RWPE2 (cell line): Measurements from ENCODE around the gene SPINDOC.
A peak's percentile ranks its signal among the peaks of the same experiment; 100 is the strongest.

Source experiments
- ATAC-seq: fragments of 200-7000 bp; cut with Tn5 transposase; 3 replicates; pipeline ENCODE4 v1.9.1; 2021; ENCODE audit warnings: low read depth
- DNase-seq: peaks from one replicate; pipeline ENCODE4 v3.0.0-alpha.2; 2020; ENCODE audit warnings: low spot score
- H3K27ac ChIP-seq: fragments of 450-650 bp; 2 replicates; pipeline ENCODE4 v1.5.1; 2017; ENCODE audit warnings: mild to moderate bottlenecking; ENCODE audit not compliant: poor library complexity, severe bottlenecking
- H3K27me3 ChIP-seq: fragments of 250-450 bp; sonication (Bioruptor Pico); 2 replicates; pipeline ENCODE4 v1.5.1; 2021; ENCODE audit warnings: mild to moderate bottlenecking, moderate library complexity; ENCODE audit not compliant: insufficient read depth, poor library complexity, severe bottlenecking
- H3K36me3 ChIP-seq: fragments of 250-450 bp; sonication (Bioruptor Pico); 2 replicates; pipeline ENCODE4 v1.5.1; 2020; ENCODE audit warnings: low read depth, mild to moderate bottlenecking, moderate library complexity
- H3K4me1 ChIP-seq: fragments of 250-450 bp; sonication (Bioruptor Pico); 2 replicates; pipeline ENCODE4 v1.5.1; 2021; ENCODE audit warnings: mild to moderate bottlenecking, moderate library complexity; ENCODE audit not compliant: insufficient read depth, poor library complexity, severe bottlenecking
- H3K4me3 ChIP-seq: fragments of 250-450 bp; sonication (Bioruptor Pico); 2 replicates; pipeline ENCODE4 v1.5.1; 2021; ENCODE audit warnings: mild to moderate bottlenecking, moderate library complexity; ENCODE audit not compliant: severe bottlenecking
- H3K9me3 ChIP-seq: fragments of 250-450 bp; sonication (Bioruptor Pico); 2 replicates; pipeline ENCODE4 v1.5.1; 2021; ENCODE audit warnings: mild to moderate bottlenecking, moderate library complexity; ENCODE audit not compliant: severe bottlenecking
- TF ChIP-seq, protein P1 (sequence below): fragments of 450-650 bp; IDR thresholded peaks from one replicate; pipeline ENCODE4 v1.5.1; 2017; ENCODE audit warnings: mild to moderate bottlenecking, moderate library complexity; ENCODE audit not compliant: poor library complexity, severe bottlenecking

The SPINDOC gene

DNA sequence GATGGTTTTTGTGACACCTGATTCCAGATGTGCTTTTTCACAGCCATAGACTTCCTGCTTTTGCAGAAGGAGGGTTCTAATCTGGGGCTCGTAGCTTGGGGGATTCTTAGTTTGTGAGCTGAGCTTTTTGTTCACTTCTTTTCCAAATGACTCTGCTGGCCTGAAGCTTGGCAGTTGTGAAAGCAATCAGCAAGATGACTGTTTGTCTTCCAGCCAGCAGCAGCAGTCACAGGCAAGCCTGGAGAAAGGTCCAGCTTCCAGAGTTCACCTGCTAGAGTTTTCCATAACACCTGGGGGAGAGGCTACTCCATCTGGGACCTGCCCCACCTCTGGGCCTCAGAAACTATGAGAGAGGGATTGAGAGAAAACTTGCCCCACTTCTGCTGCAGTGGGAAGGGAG lies 29.8 kb downstream of the SPINDOC start:
- peaks cover 33% of the 10 kb centered on the region for H3K4me1 ChIP-seq
- no peaks in the 10 kb centered on the region for H3K9me3 ChIP-seq
- H3K27me3 ChIP-seq, result no peaks in the 10 kb centered on the region
- TF ChIP-seq, protein P1, sequence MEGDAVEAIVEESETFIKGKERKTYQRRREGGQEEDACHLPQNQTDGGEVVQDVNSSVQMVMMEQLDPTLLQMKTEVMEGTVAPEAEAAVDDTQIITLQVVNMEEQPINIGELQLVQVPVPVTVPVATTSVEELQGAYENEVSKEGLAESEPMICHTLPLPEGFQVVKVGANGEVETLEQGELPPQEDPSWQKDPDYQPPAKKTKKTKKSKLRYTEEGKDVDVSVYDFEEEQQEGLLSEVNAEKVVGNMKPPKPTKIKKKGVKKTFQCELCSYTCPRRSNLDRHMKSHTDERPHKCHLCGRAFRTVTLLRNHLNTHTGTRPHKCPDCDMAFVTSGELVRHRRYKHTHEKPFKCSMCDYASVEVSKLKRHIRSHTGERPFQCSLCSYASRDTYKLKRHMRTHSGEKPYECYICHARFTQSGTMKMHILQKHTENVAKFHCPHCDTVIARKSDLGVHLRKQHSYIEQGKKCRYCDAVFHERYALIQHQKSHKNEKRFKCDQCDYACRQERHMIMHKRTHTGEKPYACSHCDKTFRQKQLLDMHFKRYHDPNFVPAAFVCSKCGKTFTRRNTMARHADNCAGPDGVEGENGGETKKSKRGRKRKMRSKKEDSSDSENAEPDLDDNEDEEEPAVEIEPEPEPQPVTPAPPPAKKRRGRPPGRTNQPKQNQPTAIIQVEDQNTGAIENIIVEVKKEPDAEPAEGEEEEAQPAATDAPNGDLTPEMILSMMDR, result no peak
- no peak for DNase-seq
- no peak overlapping the region for H3K27ac ChIP-seq
- no peak for ATAC-seq
- no peak overlapping the region for H3K4me3 ChIP-seq
- H3K36me3 ChIP-seq, result peaks cover 28% of the 10 kb centered on the region

GRCh38 chr11:63844836-63845235 lies 31.6 kb downstream of the SPINDOC start:
- TF ChIP-seq, protein P1, result no peak
- no peak for DNase-seq
- H3K36me3 ChIP-seq, result peaks cover 35% of the 10 kb centered on the region
- no peaks in the 10 kb centered on the region for H3K9me3 ChIP-seq
- H3K27ac ChIP-seq, result peak overlapping the region; percentile 57
- no peaks in the 10 kb centered on the region for H3K27me3 ChIP-seq
- H3K4me3 ChIP-seq, result no peak overlapping the region
- ATAC-seq, result no peak
- H3K4me1 ChIP-seq, result peaks cover 33% of the 10 kb centered on the region

DNA sequence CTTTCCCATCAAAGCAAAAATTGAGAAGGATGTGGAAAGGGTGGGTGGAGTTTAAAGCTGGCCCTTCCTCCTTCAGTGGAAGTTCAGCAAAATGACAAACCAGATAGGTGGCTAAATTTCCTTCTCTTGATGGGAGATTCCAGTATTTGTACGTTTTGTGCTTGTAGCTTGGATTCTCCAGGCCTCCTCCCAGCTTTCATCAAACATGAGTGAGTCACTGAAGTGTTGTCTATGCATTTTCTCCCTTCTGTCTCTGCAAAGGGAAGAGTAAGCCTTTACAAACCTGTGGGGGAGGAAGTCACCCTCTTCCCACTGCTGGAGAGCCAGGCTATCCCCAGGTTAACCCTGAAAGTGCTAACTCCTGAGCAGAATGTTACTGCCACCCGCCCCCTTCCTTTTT lies 32.0 kb downstream of the SPINDOC start:
- Histone ChIP-seq H3K27me3 (no peaks in the 10 kb centered on the region), H3K36me3 (peaks cover 35% of the 10 kb centered on the region), H3K27ac (peak overlapping the region; percentile 57), H3K9me3 (no peaks in the 10 kb centered on the region), H3K4me1 (peaks cover 33% of the 10 kb centered on the region), H3K4me3 (no peak overlapping the region)
- no peak for DNase-seq
- TF ChIP-seq, protein P1, result no peak
- ATAC-seq, result peak; percentile 73

DNA sequence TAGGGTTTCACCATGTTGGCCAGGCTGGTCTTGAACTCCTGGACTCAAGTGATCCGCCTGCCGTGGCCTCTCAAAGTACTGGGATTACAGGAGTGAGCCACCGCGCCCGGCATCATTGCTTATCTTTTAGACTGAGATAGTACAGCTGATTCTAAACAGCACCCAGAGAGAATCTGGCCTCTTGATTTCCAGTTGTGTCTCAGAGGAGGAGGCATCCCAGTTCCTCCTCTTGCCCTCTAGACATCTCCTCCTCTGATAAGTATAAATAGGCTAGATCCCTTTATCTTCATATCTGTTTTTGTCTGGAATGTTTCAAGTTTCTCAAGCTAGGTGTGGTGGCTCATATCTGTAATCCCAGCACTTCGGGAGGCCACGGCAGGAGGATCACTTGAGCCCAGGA lies 32.7 kb downstream of the SPINDOC start:
- Histone ChIP-seq H3K4me3 (no peak overlapping the region), H3K27me3 (no peaks in the 10 kb centered on the region), H3K4me1 (peaks cover 32% of the 10 kb centered on the region), H3K36me3 (peaks cover 35% of the 10 kb centered on the region), H3K9me3 (no peaks in the 10 kb centered on the region), H3K27ac (peak overlapping the region; percentile 57)
- TF ChIP-seq, protein P1, result no peak
- no peak for DNase-seq
- ATAC-seq, result no peak

- TF ChIP-seq, protein P1, result no peak
- H3K27me3 ChIP-seq, result no peaks in the 10 kb centered on the region
- H3K4me3 ChIP-seq, result no peak overlapping the region
- peak overlapping the region; percentile 58 for H3K27ac ChIP-seq
- peaks cover 28% of the 10 kb centered on the region for H3K4me1 ChIP-seq
- DNase-seq (no peak), ATAC-seq (no peak)
- no peaks in the 10 kb centered on the region for H3K9me3 ChIP-seq
- H3K36me3 ChIP-seq, result peaks cover 34% of the 10 kb centered on the region
These were observed 33.6 kb downstream of the SPINDOC start for GRCh38 chr11:63846897-63847296.
